ENCODE measurements around the gene AKR1C1. TPM values are rescaled to one million over a fixed set of nuclear protein-coding genes. Genes with fewer than 3 reads are reported as not detected.

The AKR1C1 gene
- total and polyA plus RNA-seq, 9 of the 15 experiments (the other 6 are each of a cell fraction or from before 2014, with no cell fraction given) = 43.5 to 180 (median 82.4) TPM

DNA sequence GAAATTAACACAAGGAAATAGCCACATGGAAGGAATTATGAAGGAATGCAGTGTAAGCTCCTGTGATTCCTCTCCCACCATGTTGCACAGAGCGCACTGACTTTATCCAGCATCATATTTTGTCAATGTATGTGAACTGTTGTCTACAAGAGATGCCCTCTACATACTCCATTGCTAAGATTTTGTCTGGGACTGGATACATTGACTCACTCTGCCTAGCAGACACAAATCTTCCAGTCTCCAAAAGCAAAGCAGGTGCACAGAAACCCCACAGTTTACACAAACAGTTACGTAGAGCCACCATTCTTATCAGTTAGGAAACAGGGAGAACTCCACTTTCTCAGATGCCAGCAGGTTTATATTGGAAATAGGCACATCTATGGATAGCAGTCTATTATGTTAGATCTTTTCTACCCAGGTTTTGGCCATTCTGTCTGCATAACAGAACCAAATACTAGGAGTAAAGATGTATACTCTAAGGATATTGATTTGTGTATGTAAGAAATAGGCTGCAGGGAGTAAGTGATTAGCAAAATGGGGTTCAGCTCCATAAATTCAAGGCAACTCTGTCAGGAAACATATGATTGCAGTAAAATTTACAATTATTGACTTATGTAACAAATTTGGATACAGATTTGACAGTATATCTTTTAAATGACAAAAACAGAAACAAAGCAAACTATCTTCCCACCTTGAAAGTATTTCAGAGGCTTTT, 39.0 kb downstream of the AKR1C1 start:
- DNase-seq (ENCODE audit: extremely low read depth in 1 of 4, low spot score in 3 of 4) (peak in 2 of 4 experiments; percentile 11 to 15), FAIRE-seq (no peak), ATAC-seq (peak; percentile 9; the same call in 1 of the 3 replicates)
- H3K4me1 ChIP-seq (replicated peaks in 1 of 2; ENCODE audit: control insufficient read depth in 2 of 2, insufficient read depth in 2 of 2, low read length in 2 of 2) = peaks cover 0 to 2% of the 10 kb centered on the region in 2 experiments; a peak in 2 of 5 replicates
- CTCF ChIA-PET (ENCODE audit: low intra/inter-chr PET ratio) = no interaction called here
- H4K20me1 ChIP-seq (replicated peaks; ENCODE audit: control insufficient read depth, insufficient read depth, low read length) = no peaks in the 10 kb centered on the region
- no peak overlapping the region for H3K4me3 ChIP-seq
- no TSS peak for BruUV-seq (replicated peaks)
- no peaks in the 10 kb centered on the region for H3K9me1 ChIP-seq (ENCODE audit: control insufficient read depth, insufficient read depth, low read length)
- peak overlapping the region; percentile 40 for H3K4me2 ChIP-seq (ENCODE audit: insufficient read depth, low read length)
- no peaks in the 10 kb centered on the region for H3K9me3 ChIP-seq (replicated peaks; ENCODE audit: control insufficient read depth, insufficient read depth, low read depth, low read length)
- TF ChIP-seq, protein P1, sequence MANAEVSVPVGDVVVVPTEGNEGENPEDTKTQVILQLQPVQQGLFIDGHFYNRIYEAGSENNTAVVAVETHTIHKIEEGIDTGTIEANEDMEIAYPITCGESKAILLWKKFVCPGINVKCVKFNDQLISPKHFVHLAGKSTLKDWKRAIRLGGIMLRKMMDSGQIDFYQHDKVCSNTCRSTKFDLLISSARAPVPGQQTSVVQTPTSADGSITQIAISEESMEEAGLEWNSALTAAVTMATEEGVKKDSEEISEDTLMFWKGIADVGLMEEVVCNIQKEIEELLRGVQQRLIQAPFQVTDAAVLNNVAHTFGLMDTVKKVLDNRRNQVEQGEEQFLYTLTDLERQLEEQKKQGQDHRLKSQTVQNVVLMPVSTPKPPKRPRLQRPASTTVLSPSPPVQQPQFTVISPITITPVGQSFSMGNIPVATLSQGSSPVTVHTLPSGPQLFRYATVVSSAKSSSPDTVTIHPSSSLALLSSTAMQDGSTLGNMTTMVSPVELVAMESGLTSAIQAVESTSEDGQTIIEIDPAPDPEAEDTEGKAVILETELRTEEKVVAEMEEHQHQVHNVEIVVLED (CRISPR knock-in tag; IDR thresholded peaks at IDR 0.05) = no peak
- TF ChIP-seq JUND (IDR thresholded peaks at IDR 0.05; ENCODE audit: borderline replicate concordance, low read depth, low read length) (no peak), JUND (tag; IDR thresholded peaks at IDR 0.05; ENCODE audit: borderline replicate concordance, low read depth, low read length) (no peak), CBFA2T3 (IDR thresholded peaks at IDR 0.05) (0 out of 2 replicates have a peak, but pooled peaks have one; percentile 18), ZNF639 (CRISPR knock-in tag; conservative IDR thresholded peaks at IDR 0.05 in 1 of 2, IDR thresholded peaks at IDR 0.05 in 1 of 2) (no peak), ELF1 (tag; IDR thresholded peaks at IDR 0.05) (no peak), YY1 (IDR thresholded peaks at IDR 0.05; ENCODE audit: borderline replicate concordance in 1 of 3, control insufficient read depth in 1 of 3, extremely low read depth in 1 of 3, insufficient read depth in 3 of 3, insufficient read length in 1 of 3, insufficient replicate concordance in 2 of 3, low read depth in 1 of 3, low read length in 2 of 3) (no peak), SAP30 (IDR thresholded peaks at IDR 0.05; ENCODE audit: borderline replicate concordance, insufficient read depth, low read depth, low read length, poor library complexity, severe bottlenecking) (no peak), MCM7 (IDR thresholded peaks at IDR 0.05) (no peak), RBFOX2 (IDR thresholded peaks at IDR 0.05; ENCODE audit: low read depth, low read length) (0 out of 2 replicates have a peak, but pooled peaks have one; percentile 10)
- H3K36me3 ChIP-seq (ENCODE audit: control insufficient read depth, insufficient read depth, low read length) = no peaks in the 10 kb centered on the region
- no peaks in the 10 kb centered on the region for H3K79me2 ChIP-seq (ENCODE audit: control insufficient read depth, insufficient read depth, low read length)
- POLR2A ChIA-PET = interaction anchor here (0.7 kb wide), 1 partner anchor 843 kb away, joined by 3 read pairs; no protein-coding TSS in a partner anchor
- WGBS (ENCODE audit: insufficient coverage, low coverage, missing lambda C conversion rate) = 66% methylated on average over 2 of the region's 2 CpGs
- no peaks in the 10 kb centered on the region for H3K27me3 ChIP-seq (ENCODE audit: control insufficient read depth in 2 of 2, insufficient read depth in 2 of 2, low read length in 2 of 2)
- H3K9ac ChIP-seq (ENCODE audit: insufficient read depth in 1 of 2, low read depth in 2 of 2, low read length in 2 of 2) = no peak overlapping the region; a peak in 1 of 4 replicates
- intact Hi-C loops (cut with micrococcal nuclease) = no loop called here
- no peak overlapping the region; the same call in 1 of the 2 replicates for H2AFZ ChIP-seq (ENCODE audit: low read depth, low read length)
- no peak overlapping the region for H3K27ac ChIP-seq (ENCODE audit: extremely low read depth, low read depth, low read length)
- in situ Hi-C loops (cut with MboI) = no loop called here
